ENCODE measurements around the gene HLF.

GRCh38 chr17:55298111-55298730, 33.5 kb downstream of the HLF start:
- TF ChIP-seq EZH2 (IDR thresholded peaks at IDR 0.05; ENCODE audit: borderline replicate concordance, low read depth, low read length, poor library complexity, severe bottlenecking), result no peak
- no peak for TF ChIP-seq CTCF (conservative IDR thresholded peaks at IDR 0.05; ENCODE audit: low read depth, low read length)

All from A673 (cell line).